ENCODE data around the gene ANKRA2. TPM values are rescaled to one million over a fixed set of nuclear protein-coding genes. Genes with fewer than 3 reads are reported as not detected.

The ANKRA2 gene
- total RNA-seq, 2 donors from 2014 or later = 14.2 to 20.5 TPM

DNA sequence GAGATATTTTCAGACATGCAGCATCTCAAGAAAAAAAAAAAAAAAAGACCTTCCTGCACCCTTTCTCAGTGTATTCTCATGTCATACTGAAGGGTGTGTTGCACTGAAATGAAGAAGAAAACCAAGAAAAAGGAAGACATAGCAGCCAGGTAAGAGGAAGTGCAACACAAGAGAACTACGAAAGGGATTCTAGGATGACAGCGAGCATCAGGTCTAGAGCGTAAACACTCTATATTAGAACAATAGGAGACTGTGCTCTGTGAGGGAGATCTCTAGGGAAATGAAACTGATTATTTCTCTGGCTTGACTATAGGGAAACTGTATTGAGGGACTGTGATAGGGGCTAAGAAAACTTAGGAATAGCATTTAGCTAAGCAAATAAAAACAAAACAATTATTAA, 37.2 kb downstream of the ANKRA2 start:
- H3K9me3 Mint-ChIP-seq = peaks cover 22% of the 10 kb centered on the region
- no peaks in the 10 kb centered on the region for H3K4me1 Mint-ChIP-seq
- Histone ChIP-seq H3K4me3 (ENCODE audit: low read length) (no peak overlapping the region), H3K9me3 (ENCODE audit: control insufficient read depth, low read length) (peaks cover 26% of the 10 kb centered on the region), H3K4me1 (ENCODE audit: control insufficient read depth, insufficient read depth, low read length) (no peaks in the 10 kb centered on the region), H3K27ac (ENCODE audit: low read depth, low read length) (no peak overlapping the region), H3K27me3 (ENCODE audit: control insufficient read depth, insufficient read depth, low read length, poor library complexity, severe bottlenecking) (no peaks in the 10 kb centered on the region), H3K9ac (ENCODE audit: extremely low read depth, low read length, poor library complexity, severe bottlenecking) (no peak overlapping the region), H3K36me3 (ENCODE audit: control insufficient read depth, insufficient read depth, low read length) (no peaks in the 10 kb centered on the region)
- DNase-seq = no peak
- no peak overlapping the region for H3K27ac Mint-ChIP-seq
- H3K36me3 Mint-ChIP-seq (ENCODE audit: low read depth) = peaks cover 5% of the 10 kb centered on the region
- no peaks in the 10 kb centered on the region for H3K27me3 Mint-ChIP-seq (ENCODE audit: insufficient read depth)
- H3K4me3 Mint-ChIP-seq = no peak overlapping the region
- TF ChIP-seq, protein P1, sequence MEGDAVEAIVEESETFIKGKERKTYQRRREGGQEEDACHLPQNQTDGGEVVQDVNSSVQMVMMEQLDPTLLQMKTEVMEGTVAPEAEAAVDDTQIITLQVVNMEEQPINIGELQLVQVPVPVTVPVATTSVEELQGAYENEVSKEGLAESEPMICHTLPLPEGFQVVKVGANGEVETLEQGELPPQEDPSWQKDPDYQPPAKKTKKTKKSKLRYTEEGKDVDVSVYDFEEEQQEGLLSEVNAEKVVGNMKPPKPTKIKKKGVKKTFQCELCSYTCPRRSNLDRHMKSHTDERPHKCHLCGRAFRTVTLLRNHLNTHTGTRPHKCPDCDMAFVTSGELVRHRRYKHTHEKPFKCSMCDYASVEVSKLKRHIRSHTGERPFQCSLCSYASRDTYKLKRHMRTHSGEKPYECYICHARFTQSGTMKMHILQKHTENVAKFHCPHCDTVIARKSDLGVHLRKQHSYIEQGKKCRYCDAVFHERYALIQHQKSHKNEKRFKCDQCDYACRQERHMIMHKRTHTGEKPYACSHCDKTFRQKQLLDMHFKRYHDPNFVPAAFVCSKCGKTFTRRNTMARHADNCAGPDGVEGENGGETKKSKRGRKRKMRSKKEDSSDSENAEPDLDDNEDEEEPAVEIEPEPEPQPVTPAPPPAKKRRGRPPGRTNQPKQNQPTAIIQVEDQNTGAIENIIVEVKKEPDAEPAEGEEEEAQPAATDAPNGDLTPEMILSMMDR (conservative IDR thresholded peaks at IDR 0.05) = no peak
- WGBS, 2 experiments (ENCODE audit: insufficient coverage in 1 of 2, insufficient read length in 1 of 2) = 86% methylated on average over 3 of the region's 3 CpGs; no CpG with 5 or more reads in 1 of the 2 experiments

DNA sequence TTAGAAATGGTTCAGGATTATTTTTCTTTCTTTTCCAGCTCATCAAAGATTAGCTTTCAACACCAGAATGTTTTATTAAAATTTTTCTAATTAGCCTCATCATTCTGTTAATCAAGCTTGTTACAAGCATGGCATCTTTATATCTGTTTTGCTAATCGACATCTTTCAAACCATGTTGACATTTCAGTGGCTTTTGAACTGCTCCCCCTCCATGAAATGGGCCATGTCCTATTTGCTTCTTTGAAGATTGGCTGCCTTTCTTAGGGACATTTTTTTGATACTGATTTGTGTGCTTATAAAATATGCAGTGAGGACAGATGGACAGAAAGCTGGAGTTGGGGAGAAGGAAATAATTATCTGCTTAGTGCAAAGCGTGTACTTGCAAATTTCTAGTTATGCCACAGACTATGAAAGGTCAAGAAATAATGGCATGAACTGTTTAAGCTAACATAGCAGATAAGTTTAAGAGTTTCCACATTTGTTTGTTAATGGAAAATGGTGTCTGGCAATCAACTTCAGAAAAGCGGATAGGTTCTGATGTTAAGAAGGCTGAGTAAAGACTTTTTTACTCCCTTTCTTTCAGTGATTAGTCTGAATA, 39.7 kb downstream of the ANKRA2 start:
- TF ChIP-seq, protein P1 (conservative IDR thresholded peaks at IDR 0.05) = no peak

DNA sequence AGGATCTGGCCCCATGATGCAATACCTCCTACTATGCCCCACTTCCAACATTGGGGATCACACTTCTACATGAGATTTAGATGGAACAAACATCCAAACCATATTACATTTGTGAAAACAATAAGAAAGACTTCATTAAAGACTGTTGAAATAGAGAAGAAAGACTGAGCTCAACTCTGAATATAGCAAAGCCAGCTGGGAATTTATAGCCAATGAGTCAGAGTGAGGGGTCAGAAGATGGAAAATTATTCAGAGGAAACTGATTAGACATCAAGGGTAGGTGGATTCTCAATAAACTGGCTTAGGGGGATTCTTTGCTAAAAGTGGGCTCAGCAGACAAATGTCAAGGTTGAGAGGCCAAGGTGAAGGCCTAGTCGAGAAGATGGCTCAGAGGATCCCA, 41.6 kb downstream of the ANKRA2 start:
- no peaks in the 10 kb centered on the region for H3K36me3 ChIP-seq (ENCODE audit: control insufficient read depth, insufficient read depth, low read length)
- no peak overlapping the region for H3K4me3 Mint-ChIP-seq
- H3K4me3 ChIP-seq (ENCODE audit: low read length) = no peak overlapping the region
- H3K4me1 Mint-ChIP-seq = peaks cover 4% of the 10 kb centered on the region
- H3K9me3 Mint-ChIP-seq = no peaks in the 10 kb centered on the region
- no peaks in the 10 kb centered on the region for H3K27me3 ChIP-seq (ENCODE audit: control insufficient read depth, insufficient read depth, low read length, poor library complexity, severe bottlenecking)
- no peak overlapping the region for H3K27ac Mint-ChIP-seq
- H3K27ac ChIP-seq (ENCODE audit: low read depth, low read length) = no peak overlapping the region
- no peaks in the 10 kb centered on the region for H3K9me3 ChIP-seq (ENCODE audit: control insufficient read depth, low read length)
- 88 to 90% methylated on average over 1 of the region's 1 CpG for WGBS, 2 experiments (ENCODE audit: insufficient coverage in 1 of 2, insufficient read length in 1 of 2)
- H3K4me1 ChIP-seq (ENCODE audit: control insufficient read depth, insufficient read depth, low read length) = no peaks in the 10 kb centered on the region
- TF ChIP-seq, protein P1 (conservative IDR thresholded peaks at IDR 0.05) = no peak
- no peaks in the 10 kb centered on the region for H3K36me3 Mint-ChIP-seq (ENCODE audit: low read depth)
- H3K27me3 Mint-ChIP-seq (ENCODE audit: insufficient read depth) = no peaks in the 10 kb centered on the region
- H3K9ac ChIP-seq (ENCODE audit: extremely low read depth, low read length, poor library complexity, severe bottlenecking) = no peak overlapping the region
- DNase-seq = no peak

More for the DNA sequence above, 39.7 kb downstream of the ANKRA2 start:
- H3K27me3 ChIP-seq (ENCODE audit: control insufficient read depth, insufficient read depth, low read length, poor library complexity, severe bottlenecking) = no peaks in the 10 kb centered on the region
- H3K36me3 ChIP-seq (ENCODE audit: control insufficient read depth, insufficient read depth, low read length) = no peaks in the 10 kb centered on the region
- no peak for DNase-seq
- Mint-ChIP-seq H3K36me3 (ENCODE audit: low read depth) (no peaks in the 10 kb centered on the region), H3K4me3 (no peak overlapping the region), H3K4me1 (no peaks in the 10 kb centered on the region), H3K9me3 (no peaks in the 10 kb centered on the region), H3K27ac (no peak overlapping the region), H3K27me3 (ENCODE audit: insufficient read depth) (no peaks in the 10 kb centered on the region)
- no peak overlapping the region for H3K4me3 ChIP-seq (ENCODE audit: low read length)
- H3K9me3 ChIP-seq (ENCODE audit: control insufficient read depth, low read length) = peaks cover 3% of the 10 kb centered on the region
- WGBS, 2 experiments (ENCODE audit: insufficient coverage in 1 of 2, insufficient read length in 1 of 2) = 91 to 94% methylated on average over 2 to 3 of the region's 3 CpGs
- no peaks in the 10 kb centered on the region for H3K4me1 ChIP-seq (ENCODE audit: control insufficient read depth, insufficient read depth, low read length)
- no peak overlapping the region for H3K9ac ChIP-seq (ENCODE audit: extremely low read depth, low read length, poor library complexity, severe bottlenecking)
- H3K27ac ChIP-seq (ENCODE audit: low read depth, low read length) = no peak overlapping the region
